CD14-positive monocyte (primary cell): ENCODE results near the gene GAGE10. TPM values are rescaled to one million over a fixed set of nuclear protein-coding genes. Genes with fewer than 3 reads are reported as not detected.
A peak's percentile ranks its signal among the peaks of the same experiment; 100 is the strongest.

Source experiments
- DNase-seq, 3 donors: peaks; one replicate each; pipeline ENCODE4 v3.0.0-alpha.2; 2011 to 2022
- H2AFZ ChIP-seq: 2 replicates; pipeline ENCODE4 v1.6.0; 2012; ENCODE audit warnings: mild to moderate bottlenecking, low read depth, low read length, inconsistent platforms; ENCODE audit not compliant: insufficient read depth, poor library complexity, severe bottlenecking
- H3K27ac ChIP-seq, 2 donors: 1 replicate in 1 of 2; 2 replicates in 1 of 2; pipeline ENCODE4 v1.5.1; 2012 to 2013; ENCODE audit warnings: low read length in 2 of 2, control low read depth in 1 of 2, inconsistent platforms in 1 of 2, low read depth in 1 of 2, mild to moderate bottlenecking in 1 of 2
- H3K27me3 ChIP-seq, 2 donors: one replicate each; pipeline versions ENCODE4 v1.6.0 to v1.6.1; 2011 to 2013; ENCODE audit warnings: low read length in 2 of 2; ENCODE audit not compliant: control insufficient read depth in 2 of 2, insufficient read depth in 2 of 2
- H3K36me3 ChIP-seq, 2 donors: replicated peaks in 1 of 2; 1 replicate in 1 of 2; 2 replicates in 1 of 2; pipeline versions ENCODE4 v1.5.1 to v1.6.1; 2012 to 2013; ENCODE audit warnings: low read length in 2 of 2, control low read depth in 1 of 2, inconsistent platforms in 1 of 2, mild to moderate bottlenecking in 1 of 2; ENCODE audit not compliant: insufficient read depth in 2 of 2, control insufficient read depth in 1 of 2
- H3K4me1 ChIP-seq, 2 donors: 1 replicate in 1 of 2; 2 replicates in 1 of 2; pipeline versions ENCODE4 v1.5.1 to v1.6.1; 2012 to 2013; ENCODE audit warnings: low read length in 2 of 2, control low read depth in 1 of 2, inconsistent platforms in 1 of 2, mild to moderate bottlenecking in 1 of 2, moderate library complexity in 1 of 2; ENCODE audit not compliant: insufficient read depth in 2 of 2, control insufficient read depth in 1 of 2
- H3K4me2 ChIP-seq: replicated peaks from 2 replicates; pipeline ENCODE3; 2012; ENCODE audit warnings: low read length, moderate library complexity, mild to moderate bottlenecking; ENCODE audit not compliant: poor library complexity, severe bottlenecking; ENCODE audit errors: extremely low read depth
- H3K4me3 ChIP-seq, 3 experiments: fragments of 200-600 bp in 1 of 3; sonication (generic) in 1 of 3; replicated peaks in 1 of 3; 1 replicate in 2 of 3; 2 replicates in 1 of 3; pipeline ENCODE4 v1.5.1; 2011 to 2013; ENCODE audit warnings: low read length in 3 of 3, mild to moderate bottlenecking in 3 of 3, control low read depth in 2 of 3, low read depth in 2 of 3, inconsistent platforms in 1 of 3, moderate library complexity in 1 of 3
- H3K79me2 ChIP-seq: 2 replicates; pipeline ENCODE4 v1.6.0; 2012; ENCODE audit warnings: mild to moderate bottlenecking, control low read depth, inconsistent platforms, low read length, moderate library complexity; ENCODE audit not compliant: insufficient read depth
- H3K9ac ChIP-seq: 2 replicates; pipeline ENCODE4 v1.6.0; 2017; ENCODE audit warnings: low read length, mild to moderate bottlenecking; ENCODE audit not compliant: insufficient read depth, poor library complexity, severe bottlenecking
- H3K9me3 ChIP-seq, 2 donors: replicated peaks in 1 of 2; 1 replicate in 1 of 2; 2 replicates in 1 of 2; pipeline versions ENCODE4 v1.5.1 to v1.6.1; 2012 to 2013; ENCODE audit warnings: low read length in 2 of 2, control low read depth in 1 of 2; ENCODE audit not compliant: control insufficient read depth in 1 of 2, insufficient read depth in 1 of 2
- H4K20me1 ChIP-seq: 2 replicates; pipeline ENCODE4 v1.6.0; 2012; ENCODE audit warnings: mild to moderate bottlenecking, low read length, control low read depth, moderate library complexity; ENCODE audit not compliant: insufficient read depth
- H3K27ac Mint-ChIP-seq, 7 donors: one replicate each; pipeline ENCODE4 v1.8.0; 2020; ENCODE audit warnings: mild to moderate bottlenecking in 7 of 7, mixed read lengths in 7 of 7, moderate library complexity in 6 of 7, inconsistent platforms in 2 of 7
- H3K27me3 Mint-ChIP-seq, 3 donors: one replicate each; pipeline ENCODE4 v1.8.0; 2021 to 2022; ENCODE audit warnings: low read depth in 3 of 3, mild to moderate bottlenecking in 3 of 3, mixed read lengths in 3 of 3, moderate library complexity in 3 of 3, inconsistent platforms in 1 of 3
- H3K36me3 Mint-ChIP-seq, 2 donors: one replicate each; pipeline ENCODE4 v1.8.0; 2020; ENCODE audit warnings: mixed read lengths in 2 of 2, inconsistent platforms in 1 of 2, mild to moderate bottlenecking in 1 of 2
- H3K4me1 Mint-ChIP-seq: one replicate; pipeline ENCODE4 v1.8.0; 2020; ENCODE audit warnings: mild to moderate bottlenecking, mixed read lengths
- H3K4me3 Mint-ChIP-seq, 2 donors: one replicate each; pipeline ENCODE4 v1.8.0; 2020; ENCODE audit warnings: mild to moderate bottlenecking in 2 of 2, mixed read lengths in 2 of 2, moderate library complexity in 1 of 2
- H3K9me3 Mint-ChIP-seq, 7 donors: one replicate each; pipeline ENCODE4 v1.8.0; 2020 to 2022; ENCODE audit warnings: mixed read lengths in 7 of 7, mild to moderate bottlenecking in 6 of 7, moderate library complexity in 6 of 7, inconsistent platforms in 2 of 7
- CTCF ChIP-seq: fragments of 200-600 bp; IDR thresholded peaks from one replicate; pipeline ENCODE4 v1.8.0; 2022; ENCODE audit warnings: antibody characterized with exemption, mild to moderate bottlenecking
- WGBS: methylation state at CpG from one replicate; pipeline ENCODE4 v1.1.5; 2013; ENCODE audit warnings: missing lambda C conversion rate; ENCODE audit not compliant: insufficient coverage; 5-methylcytosine and 5-hydroxymethylcytosine counted together
- intact Hi-C, 2 donors: fragments of 100-400 bp; cut with micrococcal nuclease; formaldehyde crosslinking; loops; one replicate each; pipeline versions ENCODE4 v1.15.0 to v1.15.1; 2023
- polyA plus RNA-seq, 3 donors: library from polyadenylated mRNA; depleted of rRNA in 1 of 3; unstranded in 2 of 3; stranded (reverse) in 1 of 3; fragments of 300-500 nt in 2 of 3; fragments of >200 nt in 1 of 3; fragmentation: Illumina TruSeq in 2 of 3; gene quantifications; 1 replicate in 2 of 3; 2 replicates in 1 of 3; pipeline ENCODE4 v1.2.3, GENCODE V29; 2012 to 2021

The GAGE10 gene
- polyA plus RNA-seq, 3 donors: not detected

- Histone ChIP-seq H3K4me2 (no peak overlapping the region), H3K79me2 (peaks cover 36% of the 10 kb centered on the region), H2AFZ (no peak overlapping the region), H3K9ac (no peak overlapping the region), H3K36me3 (no peaks in the 10 kb centered on the region), H3K4me1 (peaks cover 29 to 35% of the 10 kb centered on the region in 2 donors), H3K4me3 (no peak overlapping the region), H3K27me3 (no peaks in the 10 kb centered on the region), H3K9me3 (no peaks in the 10 kb centered on the region), H3K27ac (peak overlapping the region in 1 of 2 donors; percentile 16), H4K20me1 (no peaks in the 10 kb centered on the region)
- no peak for DNase-seq
- peaks cover 0 to 11% (median 2%) of the 10 kb centered on the region in 7 donors for H3K9me3 Mint-ChIP-seq
- no peak overlapping the region for H3K4me3 Mint-ChIP-seq
- H3K27me3 Mint-ChIP-seq: peaks cover 0 to 15% (median 5%) of the 10 kb centered on the region in 3 donors
- intact Hi-C loops: no loop called here
- no peak for TF ChIP-seq CTCF
- peaks cover 43% of the 10 kb centered on the region for H3K4me1 Mint-ChIP-seq
- no CpG with 5 or more reads among the region's 6 CpGs for WGBS
- peaks cover 3 to 5% of the 10 kb centered on the region in 2 donors for H3K36me3 Mint-ChIP-seq
- H3K27ac Mint-ChIP-seq: peak overlapping the region in 2 of 7 donors; percentile 9 to 70
Measured at GRCh38 chrX:49272421-49272820, 31.0 kb upstream of the GAGE10 start.

DNA sequence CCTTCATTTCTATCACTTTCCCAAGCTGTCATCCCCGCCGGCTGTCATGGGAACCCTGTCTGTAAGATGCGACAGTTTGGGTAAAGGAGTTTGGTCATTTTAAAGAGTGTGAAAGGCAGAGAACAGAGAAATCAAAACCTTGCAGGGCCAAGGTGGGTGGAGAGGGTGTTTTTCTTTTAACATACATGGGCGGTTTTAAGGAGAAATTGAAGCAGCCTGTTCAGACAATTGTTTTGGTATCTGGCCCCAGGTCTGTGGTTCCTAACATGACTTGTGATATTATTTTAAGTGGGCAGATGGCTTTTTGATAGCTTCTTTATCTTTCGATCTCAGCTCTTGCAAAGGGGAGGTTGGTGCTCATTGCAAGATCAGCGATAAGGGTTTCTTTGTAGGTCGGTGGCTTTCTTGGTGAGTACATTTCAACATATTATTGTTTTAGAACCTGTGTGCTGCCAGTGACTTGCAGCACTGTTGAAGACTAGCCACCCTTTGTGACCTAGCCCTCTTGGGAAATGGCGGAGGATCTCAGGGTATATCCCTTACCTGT lies 30.2 kb upstream of the GAGE10 start:
- no peaks in the 10 kb centered on the region for H3K27me3 ChIP-seq
- no peak for DNase-seq
- Mint-ChIP-seq H3K4me3 (no peak overlapping the region), H3K9me3 (peaks cover 0 to 11% (median 2%) of the 10 kb centered on the region in 7 donors), H3K27me3 (peaks cover 0 to 12% (median 5%) of the 10 kb centered on the region in 3 donors), H3K36me3 (peaks cover 3 to 5% of the 10 kb centered on the region in 2 donors), H3K4me1 (peaks cover 43% of the 10 kb centered on the region), H3K27ac (peak overlapping the region in 1 of 7 donors; percentile 61)
- intact Hi-C loops: no loop called here
- peaks cover 36% of the 10 kb centered on the region for H3K79me2 ChIP-seq
- no peaks in the 10 kb centered on the region for H4K20me1 ChIP-seq
- no peak overlapping the region for H2AFZ ChIP-seq
- no peak for TF ChIP-seq CTCF
- no peak overlapping the region for H3K27ac ChIP-seq
- H3K4me1 ChIP-seq: peaks cover 28 to 33% of the 10 kb centered on the region in 2 donors
- H3K4me3 ChIP-seq: no peak overlapping the region
- WGBS: 60% methylated on average over 1 of the region's 8 CpGs
- no peaks in the 10 kb centered on the region for H3K9me3 ChIP-seq
- no peak overlapping the region for H3K4me2 ChIP-seq
- no peak overlapping the region for H3K9ac ChIP-seq
- H3K36me3 ChIP-seq: no peaks in the 10 kb centered on the region
